ENCODE results near the gene SLC7A10.
"Not testable (repeated sequence)": the region's sequence is repeated elsewhere in the genome, so short reads cannot be mapped to it uniquely, and the experiment has no call there.

SLC7A10 gene

GRCh38 chr19:33216198-33216830 is 9.3 kb downstream of the SLC7A10 start:
- DNase-seq (ENCODE audit: low read depth), result no peak

GRCh38 chr19:33215438-33216197 is 10.0 kb downstream of the SLC7A10 start:
- DNase-seq (ENCODE audit: low read depth), result no peak

- no peak for DNase-seq (ENCODE audit: low read depth)
These were observed 11.1 kb downstream of the SLC7A10 start for GRCh38 chr19:33214596-33214995.

GRCh38 chr19:33212436-33213172 is 13.0 kb downstream of the SLC7A10 start:
- no peak for DNase-seq (ENCODE audit: low read depth)

GRCh38 chr19:33211794-33212435 is 13.7 kb downstream of the SLC7A10 start:
- no peak for DNase-seq (ENCODE audit: low read depth)

GRCh38 chr19:33210266-33210940 is 15.2 kb downstream of the SLC7A10 start:
- DNase-seq (ENCODE audit: low read depth), result no peak

- DNase-seq (ENCODE audit: low read depth), result not testable (repeated sequence)
These were observed 15.8 kb downstream of the SLC7A10 start for GRCh38 chr19:33209850-33210230.

GRCh38 chr19:33208904-33209849 is 16.5 kb downstream of the SLC7A10 start:
- no peak for DNase-seq (ENCODE audit: low read depth)

- DNase-seq (ENCODE audit: low read depth), result no peak
These were observed 17.2 kb downstream of the SLC7A10 start for GRCh38 chr19:33208371-33208895.

- no peak for DNase-seq (ENCODE audit: low read depth)
These were observed 17.7 kb downstream of the SLC7A10 start for GRCh38 chr19:33207903-33208302.

- DNase-seq (ENCODE audit: low read depth), result no peak
These were observed 18.5 kb downstream of the SLC7A10 start for GRCh38 chr19:33207040-33207620.

GRCh38 chr19:33206261-33207039 is 19.2 kb downstream of the SLC7A10 start:
- no peak for DNase-seq (ENCODE audit: low read depth)

- no peak for DNase-seq (ENCODE audit: low read depth)
These were observed 20.0 kb downstream of the SLC7A10 start for GRCh38 chr19:33205531-33206260.

GRCh38 chr19:33205110-33205509 is 20.5 kb downstream of the SLC7A10 start:
- DNase-seq (ENCODE audit: low read depth), result no peak

GRCh38 chr19:33204136-33204973 is 21.3 kb downstream of the SLC7A10 start:
- DNase-seq (ENCODE audit: low read depth), result no peak

- no peak for DNase-seq (ENCODE audit: low read depth)
These were observed 22.1 kb downstream of the SLC7A10 start for GRCh38 chr19:33203529-33203928.
